CD1c-positive myeloid dendritic cell (primary cell): Measurements from ENCODE around the gene PAQR4.

Experiments used
- DNase-seq: peaks from one replicate; pipeline ENCODE4 v3.0.0-alpha.2; 2016; ENCODE audit errors: extremely low spot score

Gene PAQR4

DNA sequence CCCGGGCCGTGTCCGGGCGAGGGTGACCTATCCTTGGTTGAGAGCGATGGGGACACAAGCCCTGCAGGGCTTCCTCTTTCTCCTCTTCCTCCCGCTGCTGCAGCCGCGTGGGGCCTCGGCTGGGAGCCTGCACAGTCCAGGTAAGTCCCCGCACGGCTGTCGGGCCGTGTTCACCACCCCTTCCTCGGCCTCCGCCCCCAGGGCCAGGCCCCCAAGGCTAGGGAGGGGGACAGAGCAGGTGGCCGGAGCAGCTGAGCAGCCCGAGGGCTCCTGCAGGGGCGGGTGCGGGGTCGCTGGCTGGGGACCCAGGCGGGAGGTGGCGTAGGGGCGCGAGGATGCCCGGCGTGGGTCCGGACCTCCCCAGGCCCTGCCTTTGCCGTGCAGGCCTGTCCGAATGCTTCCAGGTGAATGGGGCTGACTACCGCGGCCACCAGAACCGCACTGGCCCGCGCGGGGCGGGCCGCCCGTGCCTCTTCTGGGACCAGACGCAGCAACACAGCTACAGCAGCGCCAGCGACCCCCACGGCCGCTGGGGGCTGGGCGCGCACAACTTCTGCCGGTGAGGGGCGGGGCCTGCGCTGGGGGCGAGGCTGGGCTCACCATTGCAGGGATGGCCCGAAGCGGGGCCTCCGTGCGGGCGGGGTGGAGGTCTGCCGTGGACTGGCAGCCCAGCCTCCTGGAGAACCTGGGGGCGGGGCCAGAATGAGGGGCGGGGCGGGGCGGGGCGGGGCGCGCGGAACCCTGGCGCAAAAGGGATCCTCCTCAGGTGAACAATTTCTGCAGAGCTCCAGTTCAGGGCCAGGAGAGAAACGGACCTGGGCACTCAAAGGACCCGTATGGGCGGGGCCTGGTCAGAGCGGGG lies 4.4 kb upstream of the PAQR4 start:
- peak; percentile 29 for DNase-seq

DNA sequence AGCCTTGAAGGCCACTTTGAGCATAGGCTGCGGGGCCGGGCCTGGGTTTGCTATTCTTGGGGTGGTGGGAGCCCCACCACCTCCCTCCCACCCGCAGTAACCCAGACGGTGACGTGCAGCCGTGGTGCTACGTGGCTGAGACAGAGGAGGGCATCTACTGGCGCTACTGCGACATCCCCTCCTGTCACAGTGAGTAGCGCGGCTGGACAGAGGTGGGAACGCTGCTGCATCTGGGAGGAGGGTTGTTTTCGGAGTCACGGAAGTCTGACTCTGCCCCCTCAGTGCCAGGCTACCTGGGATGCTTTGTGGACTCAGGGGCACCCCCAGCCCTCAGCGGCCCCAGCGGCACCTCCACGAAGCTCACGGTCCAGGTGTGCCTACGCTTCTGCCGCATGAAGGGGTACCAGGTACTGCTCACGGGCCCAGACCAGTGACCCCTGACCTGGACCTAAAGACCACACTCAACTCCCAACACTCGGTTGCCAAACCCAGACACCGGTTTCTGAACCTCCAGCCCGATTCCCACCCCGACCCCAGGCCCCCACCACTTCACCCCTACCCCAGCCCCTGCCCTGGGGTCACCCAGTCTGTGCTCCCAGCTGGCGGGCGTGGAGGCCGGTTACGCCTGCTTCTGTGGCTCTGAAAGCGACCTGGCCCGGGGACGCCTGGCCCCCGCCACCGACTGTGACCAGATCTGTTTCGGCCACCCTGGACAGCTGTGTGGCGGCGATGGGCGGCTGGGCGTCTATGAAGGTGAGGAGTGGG lies 2.9 kb upstream of the PAQR4 start:
- no peak for DNase-seq

DNA sequence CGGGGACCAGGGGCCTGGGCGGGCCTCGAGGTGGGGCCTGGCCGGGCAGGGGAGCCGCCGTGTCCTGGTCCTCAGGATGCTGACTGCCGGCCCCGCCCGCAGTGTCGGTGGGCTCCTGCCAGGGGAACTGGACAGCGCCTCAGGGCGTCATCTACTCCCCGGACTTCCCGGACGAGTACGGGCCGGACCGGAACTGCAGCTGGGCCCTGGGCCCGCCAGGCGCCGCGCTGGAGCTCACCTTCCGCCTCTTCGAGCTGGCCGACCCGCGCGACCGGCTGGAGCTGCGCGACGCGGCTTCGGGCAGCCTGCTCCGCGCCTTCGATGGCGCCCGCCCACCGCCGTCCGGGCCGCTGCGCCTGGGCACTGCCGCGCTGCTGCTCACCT lies 2.3 kb upstream of the PAQR4 start:
- DNase-seq: peak; percentile 55

DNA sequence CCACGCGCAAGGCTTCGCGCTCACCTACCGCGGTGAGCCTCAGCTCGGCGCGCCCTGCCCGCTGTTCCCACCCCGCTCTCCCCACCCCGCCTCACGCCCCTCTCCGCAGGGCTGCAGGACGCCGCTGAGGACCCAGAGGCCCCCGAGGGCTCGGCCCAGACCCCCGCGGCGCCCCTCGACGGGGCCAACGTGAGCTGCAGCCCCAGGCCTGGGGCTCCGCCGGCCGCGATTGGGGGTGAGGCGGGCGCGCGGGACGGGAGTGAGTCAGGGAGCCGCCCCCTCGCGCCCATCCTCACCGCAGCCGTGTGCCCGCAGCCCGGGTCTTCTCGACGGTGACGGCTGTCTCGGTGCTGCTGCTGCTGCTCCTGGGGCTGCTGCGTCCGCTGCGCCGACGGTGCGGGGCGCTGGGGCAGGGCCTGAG lies 1.9 kb upstream of the PAQR4 start:
- DNase-seq: no peak

DNA sequence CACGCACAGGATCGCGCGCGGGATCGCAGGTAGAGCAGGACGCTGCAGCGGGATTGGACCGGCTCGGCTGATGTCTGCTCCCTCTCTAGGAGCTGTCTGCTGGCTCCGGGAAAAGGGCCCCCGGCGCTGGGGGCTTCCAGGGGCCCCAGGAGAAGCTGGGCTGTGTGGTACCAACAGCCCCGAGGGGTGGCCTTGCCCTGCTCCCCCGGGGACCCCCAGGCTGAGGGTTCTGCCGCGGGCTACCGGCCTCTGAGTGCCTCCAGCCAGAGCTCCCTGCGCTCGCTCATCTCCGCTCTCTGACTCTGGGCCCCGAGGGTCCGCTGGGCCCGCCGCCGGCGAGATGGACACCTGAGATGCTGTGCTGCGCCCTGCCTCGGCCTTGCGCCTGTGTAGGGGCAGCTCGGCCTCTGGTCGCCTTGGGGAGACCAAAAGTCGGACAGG lies 1.4 kb upstream of the PAQR4 start:
- DNase-seq: no peak

DNA sequence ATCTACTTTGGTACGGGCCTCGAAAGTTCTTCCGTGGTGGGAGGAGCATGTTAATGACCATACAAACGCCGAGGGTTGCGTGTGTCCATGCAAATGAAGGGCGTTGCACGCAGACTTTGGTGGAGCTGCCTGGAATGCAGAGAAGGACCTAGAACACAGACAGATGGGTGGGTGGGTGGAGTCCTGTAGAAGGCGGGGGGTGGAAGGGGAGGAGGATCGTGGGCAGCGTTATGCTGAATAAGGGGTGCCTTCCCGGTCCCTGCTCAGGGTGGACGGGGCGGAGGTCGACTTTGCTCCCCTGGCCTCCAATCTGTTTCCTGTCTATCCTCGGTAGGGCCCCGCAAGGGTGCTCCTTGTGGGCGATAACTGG lies 795 bp upstream of the PAQR4 start:
- DNase-seq: peak; percentile 45

DNA sequence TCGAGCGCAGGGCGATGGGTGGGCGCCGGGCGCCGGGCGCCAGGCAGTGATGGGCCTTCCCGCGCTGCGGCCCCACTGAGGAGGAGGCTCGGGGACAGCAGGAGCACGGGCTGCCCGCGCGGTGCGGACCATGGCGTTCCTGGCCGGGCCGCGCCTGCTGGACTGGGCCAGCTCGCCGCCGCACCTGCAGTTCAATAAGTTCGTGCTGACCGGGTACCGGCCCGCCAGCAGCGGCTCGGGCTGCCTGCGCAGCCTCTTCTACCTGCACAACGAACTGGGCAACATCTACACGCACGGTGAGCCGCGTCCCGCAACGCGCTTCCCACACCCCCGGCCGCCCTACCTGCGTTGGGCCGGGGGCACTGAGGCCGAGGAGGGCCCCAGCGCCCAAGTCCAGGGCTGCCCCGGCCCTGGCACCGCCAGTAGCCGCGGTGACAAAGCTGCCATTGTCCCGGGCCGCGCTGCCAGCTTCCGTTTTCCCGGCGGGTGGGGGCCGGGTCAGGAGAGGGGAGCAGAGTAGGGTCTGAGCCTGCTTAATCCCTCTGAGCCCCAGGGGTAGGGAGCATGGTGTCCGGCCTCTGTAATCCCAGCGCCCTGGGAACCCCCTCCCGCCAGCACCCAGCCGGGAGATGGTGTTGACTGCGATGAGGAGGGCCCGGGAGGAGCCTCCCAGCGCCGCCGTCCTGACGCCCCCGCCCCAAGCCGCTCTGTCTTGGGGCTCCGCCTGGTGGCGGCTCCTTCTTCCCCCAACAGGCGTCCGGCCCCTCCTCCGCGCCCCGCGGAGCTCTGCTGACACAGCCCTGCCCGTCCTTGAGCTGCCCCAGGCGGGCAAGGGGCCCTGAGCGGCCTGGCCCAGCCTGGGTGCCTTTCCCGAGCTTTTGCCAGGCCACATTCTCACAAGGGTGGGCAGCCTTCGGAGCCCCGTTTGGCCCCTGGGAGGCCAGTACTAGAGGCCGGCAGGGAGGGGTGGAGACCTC lies 685 bp downstream of the PAQR4 start:
- peak; percentile 91 for DNase-seq

DNA sequence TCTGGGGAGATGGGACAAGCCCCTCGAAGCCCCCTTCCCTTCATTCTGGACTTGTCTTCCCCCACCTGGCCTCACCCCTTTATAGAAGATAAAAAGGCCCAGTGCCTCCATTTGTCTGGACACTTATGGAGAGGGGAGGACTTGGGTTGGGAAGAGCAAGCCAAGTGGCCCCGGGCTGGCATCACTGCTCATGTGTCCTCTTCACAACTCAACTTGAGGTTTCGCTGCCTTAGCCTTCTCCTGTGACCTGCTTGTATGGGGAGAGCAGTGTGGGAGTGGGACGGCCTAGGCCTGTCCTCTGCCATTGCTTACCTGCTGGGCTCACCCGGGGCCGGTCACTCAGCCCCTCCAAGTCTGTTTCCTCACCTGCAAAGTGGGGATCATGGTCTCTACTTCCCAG lies 1.4 kb downstream of the PAQR4 start:
- DNase-seq: no peak

DNA sequence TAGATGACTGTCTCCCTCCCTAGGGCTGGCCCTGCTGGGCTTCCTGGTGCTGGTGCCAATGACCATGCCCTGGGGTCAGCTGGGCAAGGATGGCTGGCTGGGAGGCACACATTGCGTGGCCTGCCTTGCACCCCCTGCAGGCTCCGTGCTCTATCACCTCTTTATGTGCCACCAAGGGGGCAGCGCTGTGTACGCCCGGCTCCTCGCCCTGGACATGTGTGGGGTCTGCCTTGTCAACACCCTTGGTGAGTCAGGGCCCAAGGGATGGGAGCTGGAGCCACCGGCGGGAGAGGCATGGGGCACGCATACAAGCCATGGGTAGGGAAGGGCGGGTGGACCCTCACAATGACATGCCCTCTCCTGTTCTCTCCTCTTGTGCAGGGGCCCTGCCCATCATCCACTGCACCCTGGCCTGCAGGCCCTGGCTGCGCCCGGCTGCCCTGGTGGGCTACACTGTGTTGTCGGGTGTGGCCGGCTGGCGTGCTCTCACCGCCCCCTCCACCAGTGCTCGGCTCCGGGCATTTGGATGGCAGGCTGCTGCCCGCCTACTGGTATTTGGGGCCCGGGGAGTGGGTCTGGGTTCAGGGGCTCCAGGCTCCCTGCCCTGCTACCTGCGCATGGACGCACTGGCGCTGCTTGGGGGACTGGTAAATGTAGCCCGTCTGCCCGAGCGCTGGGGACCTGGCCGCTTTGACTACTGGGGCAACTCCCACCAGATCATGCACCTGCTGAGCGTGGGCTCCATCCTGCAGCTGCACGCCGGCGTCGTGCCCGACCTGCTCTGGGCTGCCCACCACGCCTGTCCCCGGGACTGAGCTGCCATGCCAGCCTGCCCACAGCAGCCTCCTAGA lies 2.2 kb downstream of the PAQR4 start:
- DNase-seq: no peak

DNA sequence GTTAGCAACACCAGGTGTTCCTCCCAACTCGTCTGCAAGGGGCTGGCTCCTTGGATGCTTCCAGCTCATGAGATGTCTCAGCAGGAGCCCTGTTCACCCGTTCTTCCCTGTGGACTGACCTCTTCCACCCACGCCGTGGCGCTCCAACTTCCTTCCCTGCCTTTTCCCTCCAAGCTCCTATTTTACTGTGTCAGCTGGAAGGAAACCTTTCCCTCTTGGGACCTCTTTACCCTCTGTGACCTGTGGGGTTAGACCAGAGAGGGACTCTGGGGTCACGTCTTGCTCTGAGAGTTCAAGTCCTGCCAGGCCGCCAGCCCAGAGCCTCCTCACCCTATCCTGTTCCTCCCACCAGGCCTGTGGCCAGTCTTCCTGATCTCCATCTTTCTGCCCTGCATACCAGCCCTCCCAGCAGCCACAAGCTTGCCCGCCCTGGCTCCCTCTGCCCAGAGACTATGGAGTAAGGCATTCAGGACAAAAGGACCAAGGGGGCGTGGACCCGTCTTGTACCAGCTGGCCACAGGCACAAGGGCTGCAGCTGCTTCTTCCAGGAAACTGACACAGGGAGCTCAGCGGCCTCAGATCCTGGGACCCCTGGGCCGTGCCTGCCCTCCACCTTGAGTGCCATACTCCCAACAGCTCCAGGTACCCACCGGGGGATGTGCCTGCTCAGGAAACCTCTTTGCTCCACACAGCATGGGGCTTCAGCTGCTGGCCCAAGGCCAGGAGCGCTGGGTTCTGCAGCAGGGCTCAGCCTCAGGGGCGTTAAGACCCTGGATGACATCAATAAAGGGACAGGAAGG lies 3.0 kb downstream of the PAQR4 start:
- no peak for DNase-seq

DNA sequence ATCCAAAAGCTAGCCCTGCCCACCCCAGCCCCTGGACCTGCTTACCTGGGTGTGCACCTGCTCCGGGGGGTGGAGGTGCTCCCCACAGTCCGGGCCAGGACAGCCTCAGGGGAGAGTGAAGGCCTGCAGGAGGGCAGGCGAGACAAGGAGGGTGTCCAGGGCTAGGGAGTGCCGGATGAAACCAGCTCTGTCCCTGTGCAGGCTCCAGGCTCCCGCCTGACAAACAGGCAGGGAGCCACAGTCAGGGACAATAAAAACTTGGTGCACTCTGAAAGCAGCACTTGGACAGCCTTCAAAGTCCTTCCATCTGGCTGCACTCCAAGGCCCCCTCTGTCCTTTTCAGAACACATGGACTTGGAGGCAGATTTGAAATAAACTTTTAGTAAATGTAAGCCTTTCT lies 3.9 kb downstream of the PAQR4 start:
- no peak for DNase-seq

DNA sequence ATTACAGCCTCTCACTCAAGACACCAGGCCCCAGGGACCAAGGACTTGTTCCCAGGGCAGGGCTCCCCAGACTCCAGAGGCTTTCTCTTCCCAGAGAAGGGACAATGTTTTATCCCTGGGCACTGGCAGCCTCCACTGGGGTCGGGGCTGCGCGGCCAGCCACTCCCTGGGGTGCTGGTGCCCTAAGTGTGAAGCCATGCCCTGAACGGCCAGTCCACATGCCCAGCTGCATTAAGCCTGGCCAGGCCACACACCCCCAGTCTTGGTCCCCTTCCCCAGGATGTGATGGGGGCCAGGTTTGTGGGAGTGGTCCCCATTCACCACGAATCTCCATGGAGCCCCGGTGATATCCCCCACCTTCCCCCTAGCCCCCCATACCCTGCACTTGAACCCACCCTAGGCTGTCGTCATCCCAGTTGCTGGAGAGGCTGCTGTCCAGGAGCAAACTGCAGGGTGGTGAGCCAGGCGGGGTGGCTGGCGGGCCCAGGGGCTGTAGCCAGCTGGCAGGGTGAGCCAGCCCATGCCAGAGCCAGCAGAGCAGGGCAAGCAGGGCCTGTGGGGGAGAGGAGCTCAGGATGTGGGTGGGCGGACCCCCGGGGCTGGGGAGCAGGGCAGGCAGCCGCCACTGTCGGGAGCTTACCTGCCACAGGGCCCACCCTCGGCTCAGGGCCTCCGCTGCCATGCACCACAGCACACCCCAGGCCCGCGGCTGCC lies 4.6 kb downstream of the PAQR4 start:
- no peak for DNase-seq

DNA sequence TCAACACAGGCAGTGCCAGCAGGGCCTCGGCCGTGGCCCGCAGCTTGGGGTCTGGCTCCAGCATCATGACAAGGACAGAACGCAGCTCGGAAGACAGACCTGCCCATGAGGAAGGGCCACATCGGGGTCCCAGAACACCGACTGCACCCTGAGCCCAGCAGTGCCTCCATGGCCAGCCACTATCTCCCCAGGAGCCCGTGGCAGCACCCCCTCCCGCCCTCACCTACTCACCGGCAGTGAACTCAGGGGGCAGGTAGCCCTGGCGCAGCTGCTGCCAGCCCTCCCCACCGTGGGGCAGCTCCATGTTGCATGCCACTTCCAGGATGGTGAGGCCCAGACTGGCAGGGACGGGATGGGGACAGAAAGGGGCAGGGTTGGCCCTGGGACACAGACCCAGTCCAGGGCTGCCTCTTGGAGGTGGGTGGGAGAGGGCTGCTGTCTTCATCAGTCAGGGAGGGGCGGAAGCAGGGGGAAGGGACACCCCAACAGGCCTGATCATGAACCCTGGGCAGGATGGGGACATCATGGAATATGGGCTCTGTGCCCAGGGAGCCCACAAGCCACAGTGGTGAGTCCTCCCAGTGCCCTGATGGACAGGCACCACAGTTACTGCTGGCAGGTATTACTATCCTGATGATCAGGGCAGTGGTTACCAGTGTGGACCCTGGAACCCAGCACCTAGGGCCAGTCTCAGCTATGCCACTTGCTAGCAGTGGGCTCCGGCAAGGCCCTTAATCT lies 5.3 kb downstream of the PAQR4 start:
- no peak for DNase-seq

DNA sequence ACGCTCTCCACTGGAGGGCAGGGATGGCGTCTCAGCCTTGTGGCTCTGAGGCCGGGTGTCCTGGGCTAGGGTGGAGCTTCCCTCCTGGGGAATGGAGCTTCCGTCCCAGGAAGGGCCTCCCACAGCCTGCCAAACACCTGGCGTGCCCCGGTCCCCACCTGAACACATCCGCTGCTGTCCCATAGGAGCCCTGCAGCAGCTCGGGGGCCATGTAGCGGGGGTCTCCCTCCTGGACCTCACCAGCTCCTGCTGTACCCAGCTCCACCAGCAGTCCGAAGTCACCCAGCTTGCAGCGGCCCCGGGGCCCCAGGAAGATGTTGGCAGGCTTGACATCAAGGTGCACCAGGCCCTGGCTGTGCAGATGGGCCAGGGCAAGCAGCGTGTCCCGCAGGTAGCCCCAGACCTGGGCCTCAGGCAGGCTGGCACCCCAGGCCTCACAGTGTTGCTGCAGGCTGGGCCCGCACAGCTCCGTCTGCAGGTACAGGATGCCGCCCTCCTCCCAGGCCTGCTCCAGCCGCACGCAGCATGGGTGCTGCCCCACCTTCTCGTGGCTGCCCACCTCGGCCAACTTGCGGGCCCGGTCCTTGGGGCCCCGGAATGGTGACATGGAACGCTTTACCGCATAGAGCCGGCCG lies 6.1 kb downstream of the PAQR4 start:
- DNase-seq: no peak

DNA sequence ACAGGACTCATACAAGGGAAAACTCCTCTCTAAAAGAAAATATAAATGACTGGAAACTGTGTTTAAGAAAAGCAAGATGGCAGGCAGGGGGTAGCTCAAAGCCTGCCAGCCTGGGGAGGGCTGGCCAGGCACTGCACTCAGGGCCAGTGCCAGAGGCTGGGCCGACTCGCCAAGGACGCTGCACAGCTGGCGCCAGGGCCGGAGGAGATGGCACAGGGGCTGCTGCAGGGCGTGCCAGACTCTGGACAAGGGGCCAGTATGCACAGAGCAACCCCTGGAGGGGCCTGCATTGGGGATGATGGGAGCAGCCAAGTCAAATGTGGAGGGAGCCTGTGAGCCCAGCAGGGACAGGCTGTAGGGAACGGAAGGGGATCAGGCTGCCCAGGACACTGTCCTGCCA lies 7.1 kb downstream of the PAQR4 start:
- DNase-seq: no peak

DNA sequence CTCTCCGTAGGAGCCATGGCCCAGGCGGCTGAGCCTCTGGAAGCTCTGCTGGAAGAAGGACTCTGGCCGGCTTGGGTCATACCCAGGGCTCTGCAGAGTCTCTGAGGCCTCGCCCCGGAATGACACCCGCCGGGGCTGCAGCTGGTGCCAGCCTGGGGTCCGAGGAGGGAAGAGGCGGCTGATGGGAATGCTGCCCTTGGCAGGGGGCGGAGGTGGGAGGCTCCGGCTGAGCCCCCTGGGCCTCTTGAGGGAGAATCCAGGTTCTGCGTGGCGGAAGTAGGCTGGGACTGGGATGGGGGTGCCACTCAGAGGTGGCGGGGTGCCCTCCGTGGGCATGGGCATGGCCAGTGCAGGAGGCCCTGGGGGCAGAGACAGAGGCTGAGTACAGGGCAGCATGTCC lies 7.5 kb downstream of the PAQR4 start:
- no peak for DNase-seq

DNA sequence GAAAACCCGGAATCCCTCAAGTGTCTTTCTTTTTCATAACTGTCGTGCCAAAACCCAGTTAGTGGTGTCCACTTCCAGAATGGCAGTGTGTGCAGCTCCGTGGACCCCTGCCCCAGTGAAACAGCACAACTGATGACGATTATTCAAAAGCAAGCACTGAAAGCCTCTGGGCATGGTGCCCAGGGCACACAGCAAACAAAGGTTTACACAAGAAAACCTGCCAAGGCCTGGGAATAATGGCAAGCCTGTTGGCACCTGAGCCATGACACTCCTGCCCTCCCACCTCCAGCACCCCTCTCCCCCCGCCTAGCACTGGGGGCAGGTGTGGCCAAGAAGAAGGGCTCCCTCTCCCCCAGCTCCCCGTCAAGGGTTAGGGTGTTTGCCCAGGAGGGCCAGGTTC lies 8.3 kb downstream of the PAQR4 start:
- no peak for DNase-seq

DNA sequence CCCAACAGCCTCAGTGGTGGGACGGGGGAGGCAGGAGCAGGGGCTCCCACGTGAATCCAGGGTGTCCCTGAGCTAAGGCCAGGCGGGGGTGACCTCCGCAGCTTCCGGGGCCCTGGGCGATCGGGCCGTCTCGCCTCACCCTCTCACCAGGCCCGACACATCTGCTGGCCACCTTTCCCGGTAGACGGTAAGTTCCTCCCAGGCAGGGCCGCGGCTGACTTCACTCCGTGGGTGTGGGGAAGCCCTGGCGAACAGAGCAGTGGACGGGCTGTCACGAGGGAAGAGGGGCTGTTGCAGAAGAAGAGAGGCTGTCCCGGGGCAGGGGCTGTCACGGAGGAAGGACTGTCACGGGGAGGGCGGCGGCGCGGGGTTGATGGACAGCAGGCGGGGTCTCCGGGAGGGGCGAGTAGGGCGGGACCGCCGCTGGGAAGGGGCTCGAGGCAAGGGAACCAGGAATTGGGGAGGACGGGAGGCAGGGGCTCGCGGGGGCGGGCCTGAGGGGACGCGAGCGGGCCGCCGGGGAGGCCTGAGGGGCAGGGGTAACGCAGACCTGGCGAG lies 10.6 kb downstream of the PAQR4 start:
- peak; percentile 80 for DNase-seq
